Measurements from ENCODE around the gene HSPA5.

HSPA5 gene

DNA sequence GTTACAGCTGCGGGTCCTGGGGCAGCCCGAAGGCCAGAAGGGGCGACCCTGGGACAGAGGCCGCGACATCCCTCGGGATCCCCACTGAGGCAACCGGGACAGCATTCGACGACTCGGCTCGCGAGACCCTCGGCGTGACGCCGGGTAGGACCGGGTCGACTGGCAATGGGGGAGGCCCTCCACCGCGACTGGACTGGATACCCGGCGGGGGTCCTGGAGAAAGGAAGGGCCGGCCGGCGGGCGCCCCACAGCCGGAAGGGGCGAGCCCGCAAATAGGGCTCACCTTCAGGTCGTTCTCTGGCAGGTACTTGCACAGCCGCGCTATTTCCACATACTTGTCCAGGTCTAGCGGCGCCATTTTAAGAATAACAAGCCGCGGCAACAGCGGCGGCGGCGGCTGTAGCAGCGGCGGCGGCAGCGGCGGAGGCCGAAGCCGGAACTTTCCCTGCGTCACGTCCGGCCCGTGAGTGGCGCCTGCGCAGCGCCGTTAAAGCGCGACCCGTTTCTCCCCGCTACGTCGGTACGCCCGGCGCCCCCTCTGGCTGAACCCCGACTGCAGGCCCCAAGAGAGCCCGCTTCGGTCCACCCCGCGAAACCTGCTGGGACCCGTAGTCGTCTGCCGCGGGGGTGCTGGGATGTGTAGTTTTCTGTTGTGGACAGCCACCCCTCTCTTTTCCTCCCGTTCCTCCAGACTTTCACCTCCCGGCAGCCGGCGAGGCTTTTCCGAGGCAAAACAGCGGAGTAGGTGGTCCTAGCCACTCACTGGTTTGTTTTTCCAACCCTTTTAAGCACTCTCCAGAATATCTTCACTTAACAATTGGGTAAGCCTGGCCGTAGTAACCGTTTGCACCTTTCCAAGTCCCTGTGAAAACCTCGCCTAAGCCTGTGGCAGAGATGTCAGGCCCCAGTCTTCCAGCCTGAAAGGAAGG lies 51.5 kb downstream of the HSPA5 start, which contains the start of gene PPP6C:
Gene PPP6C, minus strand, starts transcription at position 443 of the 929 bp plus-strand sequence. Its CDS starts 85 bp downstream, at position 358.
- no peak for FAIRE-seq

DNA sequence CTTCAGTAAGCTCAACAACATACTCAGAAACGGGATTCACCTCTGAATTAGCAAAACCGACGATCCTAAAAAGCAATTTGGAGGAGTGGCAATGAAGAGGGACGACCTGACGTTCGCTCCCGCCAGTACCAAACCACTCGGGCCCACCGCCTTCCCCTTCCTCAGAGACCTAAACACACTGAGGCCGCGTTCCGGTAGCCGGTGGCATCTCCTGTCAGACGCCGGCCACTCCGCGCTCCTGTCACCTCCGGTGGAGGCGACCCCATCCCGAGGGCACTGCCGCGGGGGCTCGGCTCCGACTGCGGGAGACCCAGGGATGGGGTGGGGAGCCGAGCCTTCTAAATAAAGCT lies 52.2 kb downstream of the HSPA5 start:
- FAIRE-seq, result no peak

Data from colon (tissue), 2 donors.